HG02938 (cell line): ENCODE measurements around the gene TMEM244.
A peak's percentile ranks its signal among the peaks of the same experiment; 100 is the strongest.
"Not testable (repeated sequence)": the region's sequence is repeated elsewhere in the genome, so short reads cannot be mapped to it uniquely, and the experiment has no call there.

Source experiments
- ATAC-seq: cut with Tn5 transposase; IDR thresholded peaks from one replicate; pipeline ENCODE4 v1.9.1; 2021; ENCODE audit warnings: mild to moderate bottlenecking, moderate library complexity; ENCODE audit not compliant: unreplicated experiment

The TMEM244 gene

DNA sequence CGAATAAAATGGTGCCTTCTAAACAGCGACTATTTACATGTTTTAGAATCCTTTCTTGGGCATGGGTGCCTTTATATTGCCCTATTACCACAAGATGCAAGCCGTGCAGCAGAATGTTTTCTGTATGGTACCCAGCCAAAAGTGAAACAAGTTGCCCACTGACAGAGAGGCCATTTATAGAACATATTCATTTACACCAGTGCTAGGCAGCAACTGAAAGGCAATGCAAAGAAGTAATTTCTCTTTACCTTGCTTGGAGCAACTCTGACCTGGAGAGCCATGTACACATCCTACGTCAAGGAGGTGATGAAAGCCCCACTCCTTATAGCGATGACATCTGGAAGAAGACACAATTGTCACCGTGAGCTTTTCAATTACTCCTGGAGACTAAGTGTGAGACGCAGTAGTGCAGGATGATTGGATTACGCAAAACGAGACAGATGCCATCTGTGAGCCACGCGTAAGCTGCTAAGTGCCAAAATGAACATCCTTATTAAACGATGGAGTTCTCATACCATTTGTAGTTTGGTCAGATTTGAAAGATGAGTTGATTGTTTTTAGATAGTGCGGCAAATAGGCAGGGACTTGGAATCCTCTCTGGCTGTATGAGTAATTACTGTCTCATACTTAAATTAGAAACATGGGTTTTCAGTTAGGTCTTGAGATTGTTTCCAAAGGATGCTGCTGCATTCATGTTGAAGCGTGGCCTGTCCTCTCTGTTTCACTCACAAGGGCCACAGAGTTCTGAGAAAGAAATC is at the start of gene TMEM244:
Gene TMEM244, minus strand, starts transcription at position 408 of the 758 bp plus-strand sequence. Its CDS starts 127 bp downstream, at position 281.
- ATAC-seq, result no peak

- ATAC-seq, result peak; percentile 90
These were observed 47.7 kb upstream of the TMEM244 start for GRCh38 chr6:129908858-129909257.

DNA sequence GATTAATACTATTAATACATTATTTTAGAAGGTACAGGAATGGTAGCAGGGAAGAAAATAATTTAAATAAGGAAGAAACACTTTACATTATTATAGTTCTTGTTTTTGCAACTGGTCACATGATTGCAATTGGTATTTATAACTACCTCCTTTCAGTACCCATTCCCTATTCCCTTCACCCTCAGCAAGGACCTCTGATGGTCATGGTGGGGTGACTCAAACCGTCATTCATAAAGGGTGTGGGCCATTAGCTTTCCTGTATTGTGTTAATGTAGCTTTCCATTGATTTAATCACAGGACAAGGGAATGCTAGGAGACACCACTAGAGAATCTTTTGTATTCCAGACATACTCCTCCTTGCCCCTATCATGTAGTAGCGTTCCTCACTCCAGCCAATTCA is 47.2 kb upstream of the TMEM244 start:
- ATAC-seq, result no peak

GRCh38 chr6:129906515-129907077 is 45.5 kb upstream of the TMEM244 start:
- no peak for ATAC-seq

- ATAC-seq, result peak; percentile 79
These were observed 42.0 kb upstream of the TMEM244 start for GRCh38 chr6:129903082-129903481.

DNA sequence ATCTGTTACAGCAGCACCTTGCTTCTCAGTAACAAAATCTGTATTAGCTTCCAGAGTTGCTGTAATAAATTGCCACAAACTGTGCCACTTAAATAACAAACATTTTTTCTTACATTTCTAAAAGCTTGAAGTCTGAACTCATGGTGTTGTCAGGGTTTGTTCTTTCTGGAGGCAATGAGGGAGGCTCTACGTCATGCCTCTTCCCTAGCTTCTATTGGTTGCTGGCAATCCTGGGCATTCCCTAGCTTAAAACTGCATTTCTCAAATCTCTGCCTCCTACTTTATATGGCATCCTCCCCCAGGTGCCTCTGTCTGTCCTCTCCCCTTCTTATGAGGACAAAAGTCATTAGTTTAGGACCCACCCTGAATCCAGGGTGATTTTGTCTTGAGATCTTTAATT is 41.6 kb upstream of the TMEM244 start:
- peak; percentile 13 for ATAC-seq

DNA sequence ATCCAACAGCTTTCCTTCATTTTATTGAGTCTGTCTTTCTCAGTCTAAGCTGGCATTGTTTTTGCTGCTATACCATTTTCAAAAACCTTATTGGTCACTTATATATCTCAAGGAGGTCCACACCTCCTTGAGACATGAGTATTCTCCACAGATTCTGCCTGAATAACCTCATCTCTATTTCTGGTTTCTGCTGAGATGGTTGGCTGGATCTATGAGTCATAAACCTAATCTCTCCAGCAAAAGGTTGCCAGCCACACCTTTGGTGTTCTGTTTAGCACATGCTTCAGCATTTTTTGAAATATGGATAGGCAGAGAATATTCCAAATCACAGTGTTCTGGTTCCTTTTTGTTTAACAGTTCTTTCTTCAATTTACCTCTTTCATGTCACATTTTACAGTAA is 40.8 kb upstream of the TMEM244 start:
- peak; percentile 62 for ATAC-seq

- ATAC-seq, result peak; percentile 52
These were observed 34.6 kb upstream of the TMEM244 start for GRCh38 chr6:129895692-129896091.

GRCh38 chr6:129894921-129895320 is 33.8 kb upstream of the TMEM244 start:
- ATAC-seq, result no peak

DNA sequence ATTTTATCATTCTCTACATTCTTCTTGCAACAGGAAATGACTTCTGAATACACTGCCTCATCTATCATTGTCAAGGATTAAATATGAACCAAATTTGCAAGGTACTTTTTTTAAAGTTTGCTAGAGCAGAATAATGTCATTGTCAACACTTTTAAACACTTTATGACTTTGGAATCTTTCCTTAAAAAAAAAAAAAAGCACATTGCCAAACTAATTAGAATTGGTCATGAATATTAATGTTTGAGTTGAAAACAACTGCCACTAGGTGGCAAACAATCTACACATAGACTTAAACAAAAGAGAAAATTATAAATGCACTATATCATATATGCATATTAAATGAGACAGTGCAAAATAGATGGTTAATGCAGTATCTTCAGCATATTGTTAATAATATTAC is 32.5 kb upstream of the TMEM244 start:
- ATAC-seq, result no peak

GRCh38 chr6:129890701-129891100 is 29.6 kb upstream of the TMEM244 start:
- ATAC-seq, result no peak

GRCh38 chr6:129890164-129890563 is 29.0 kb upstream of the TMEM244 start:
- ATAC-seq, result no peak

DNA sequence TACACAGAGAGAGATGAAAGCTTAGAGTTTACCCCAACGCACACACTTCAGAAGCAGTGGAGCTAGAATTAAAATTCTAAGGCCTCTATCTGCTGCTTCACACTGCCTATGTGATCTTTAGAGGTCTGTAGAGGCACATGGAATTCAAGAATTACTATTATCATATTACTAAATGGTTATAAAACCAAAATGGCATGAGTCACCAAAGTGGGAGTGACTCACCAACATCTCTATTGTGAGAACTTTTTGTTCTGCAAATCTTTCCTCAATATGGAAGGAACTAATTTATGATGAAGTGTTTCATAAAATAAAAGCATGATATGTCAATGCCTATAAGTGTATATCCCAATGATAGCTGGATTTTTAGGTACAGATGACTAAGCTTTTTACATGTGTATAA is 28.5 kb upstream of the TMEM244 start:
- no peak for ATAC-seq

DNA sequence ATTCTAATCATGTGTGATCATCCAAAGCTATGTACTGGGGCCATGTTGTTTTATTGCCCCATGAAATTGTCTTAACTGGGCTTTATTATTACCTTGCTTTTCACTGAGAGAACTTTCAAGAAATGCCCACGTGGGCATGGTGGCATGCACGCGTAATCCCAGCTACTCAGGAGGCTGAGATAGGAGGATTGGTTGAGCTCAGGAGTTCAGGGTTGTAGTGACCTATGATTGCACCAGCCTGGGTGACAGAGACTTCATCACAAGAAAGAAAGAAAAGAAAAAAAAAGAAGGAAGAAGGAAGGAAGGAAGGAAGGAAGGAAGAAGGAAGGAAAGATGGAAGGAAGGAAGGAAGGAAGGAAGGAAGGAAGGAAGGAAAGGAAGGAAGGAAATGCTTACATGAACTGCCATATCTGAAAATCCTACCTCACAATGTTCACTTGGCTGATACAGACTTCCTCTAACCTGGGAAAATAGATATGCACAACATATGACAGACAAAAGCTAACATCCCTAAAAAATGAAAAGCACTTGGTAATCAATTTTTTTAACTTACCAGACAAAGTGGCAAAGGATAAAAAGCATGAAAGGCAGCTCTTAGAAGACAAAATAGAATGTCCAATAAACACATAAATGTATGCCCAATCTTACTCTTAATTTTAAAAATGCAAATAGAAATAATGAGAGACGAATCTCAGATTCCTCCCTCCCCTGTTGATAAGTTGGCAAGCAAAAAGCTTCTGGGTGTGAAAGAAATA is 25.5 kb upstream of the TMEM244 start:
- no peak for ATAC-seq

DNA sequence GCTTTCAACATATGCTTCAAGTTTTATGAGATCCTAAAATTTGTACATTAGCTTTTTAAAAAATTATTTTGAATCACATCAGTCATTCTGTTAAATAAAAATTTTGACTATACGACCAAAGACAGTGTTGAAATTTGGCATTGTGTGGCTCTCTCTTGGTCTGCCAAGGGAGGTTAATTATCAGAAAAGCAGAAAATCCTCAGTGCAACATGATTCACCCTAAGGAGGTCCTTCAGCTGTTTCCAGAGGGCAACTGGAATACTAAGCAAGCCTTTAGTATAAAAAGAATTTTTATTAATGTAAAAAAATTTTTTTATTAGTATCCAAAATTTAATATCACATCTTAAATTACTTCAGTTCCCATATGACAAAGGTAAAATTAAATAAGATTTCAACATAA is 23.1 kb upstream of the TMEM244 start:
- ATAC-seq, result no peak

- ATAC-seq, result peak; percentile 93
These were observed 21.5 kb upstream of the TMEM244 start for GRCh38 chr6:129882510-129883023.

- ATAC-seq, result not testable (repeated sequence)
These were observed 16.8 kb upstream of the TMEM244 start for GRCh38 chr6:129877894-129878293.

GRCh38 chr6:129875610-129876520 is 14.8 kb upstream of the TMEM244 start:
- peak; percentile 91 for ATAC-seq

- ATAC-seq, result no peak
These were observed 13.7 kb upstream of the TMEM244 start for GRCh38 chr6:129874837-129875236.

GRCh38 chr6:129872586-129872985 is 11.5 kb upstream of the TMEM244 start:
- no peak for ATAC-seq

DNA sequence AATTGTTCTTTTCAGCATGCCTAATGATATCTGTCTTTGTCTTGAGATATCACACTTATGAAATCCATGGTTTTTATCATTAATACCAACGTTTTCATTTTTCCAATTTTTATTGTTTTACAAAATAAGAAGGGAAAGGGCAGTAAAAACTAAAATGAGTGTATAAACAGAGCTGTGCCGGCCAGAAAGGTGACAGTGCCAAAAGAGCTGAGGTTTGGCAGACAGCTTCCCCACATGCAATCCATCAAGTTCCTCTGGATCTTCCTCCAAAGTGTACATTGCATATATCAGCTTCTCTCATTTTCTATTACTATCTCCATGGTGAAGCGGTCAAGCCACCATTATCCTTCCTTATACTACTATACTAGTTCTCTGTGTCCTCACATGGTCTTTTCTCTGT is 10.1 kb upstream of the TMEM244 start:
- no peak for ATAC-seq
